Endothelial cell of umbilical vein (primary cell): ENCODE data around the gene MYL3. TPM values are rescaled to one million over a fixed set of nuclear protein-coding genes. Genes with fewer than 3 reads are reported as not detected.

Experiments used
- BruUV-seq: library from RNA; stranded (reverse); fragments of 400-500 nt; replicated peaks from 2 replicates; lab custom pipeline; 2021; lab: Mats Ljungman, UMichigan
- CTCF ChIA-PET: fragments of 300-600, 350-600 bp; sonication (Branson Sonifier 250); formaldehyde crosslinking; loops from one replicate; lab custom pipeline; 2021; ENCODE audit warnings: antibody characterized with exemption, inconsistent platforms; lab: Charles Lee
- POLR2A ChIA-PET: fragments of 300-600, 350-600 bp; sonication (Branson Sonifier 250); formaldehyde crosslinking; loops from one replicate; lab custom pipeline; 2021; ENCODE audit warnings: antibody characterized with exemption, inconsistent platforms; lab: Charles Lee
- DNase-seq: peaks from one replicate; pipeline ENCODE4 v3.0.0-alpha.2; 2011; ENCODE audit warnings: low read depth, low spot score
- FAIRE-seq: peaks from 2 replicates; lab custom pipeline; 2011; peaks lifted over from hg19 to GRCh38; lab: Jason Lieb, UNC
- H2AFZ ChIP-seq: 2 replicates; pipeline ENCODE4 v1.6.0; 2012; ENCODE audit warnings: low read depth, low read length, control low read depth, inconsistent platforms
- H3K27ac ChIP-seq: 2 replicates; pipeline ENCODE4 v1.5.1; 2011; ENCODE audit warnings: low read depth, mild to moderate bottlenecking, control low read depth, low read length, moderate library complexity; ENCODE audit not compliant: insufficient read depth
- H3K27me3 ChIP-seq, 2 experiments: 2 replicates each; pipeline versions ENCODE4 v1.6.0 to v1.6.1; 2011; ENCODE audit warnings: low read length in 2 of 2, mixed read lengths in 1 of 2; ENCODE audit not compliant: control insufficient read depth in 2 of 2, insufficient read depth in 2 of 2
- H3K36me3 ChIP-seq, 2 experiments: 2 replicates in 1 of 2; 3 replicates in 1 of 2; pipeline ENCODE4 v1.5.1; 2011; ENCODE audit warnings: low read length in 2 of 2, mild to moderate bottlenecking in 1 of 2, moderate library complexity in 1 of 2; ENCODE audit not compliant: control insufficient read depth in 2 of 2, insufficient read depth in 2 of 2; ENCODE audit errors: extremely low read depth in 1 of 2
- H3K4me1 ChIP-seq: 3 replicates; pipeline ENCODE4 v1.5.1; 2011; ENCODE audit warnings: mild to moderate bottlenecking, low read length; ENCODE audit not compliant: control insufficient read depth, insufficient read depth; ENCODE audit errors: extremely low read depth
- H3K4me2 ChIP-seq: 2 replicates; pipeline ENCODE4 v1.6.1; 2011; ENCODE audit warnings: low read length, control low read depth, mixed read lengths; ENCODE audit not compliant: insufficient read depth
- H3K4me3 ChIP-seq, 3 experiments: fragments of 200-600 bp in 1 of 3; sonication (generic), shearing (Covaris generic) in 1 of 3; replicated peaks in 1 of 3; 2 replicates each; pipeline ENCODE4 v1.5.1; 2011 to 2016; ENCODE audit warnings: control low read depth in 3 of 3, low read length in 3 of 3, mild to moderate bottlenecking in 2 of 3, inconsistent platforms in 1 of 3, low read depth in 1 of 3, moderate library complexity in 1 of 3; ENCODE audit not compliant: insufficient read depth in 1 of 3
- H3K79me2 ChIP-seq: 2 replicates; pipeline ENCODE4 v1.6.0; 2012; ENCODE audit warnings: low read length, inconsistent platforms; ENCODE audit not compliant: control insufficient read depth, insufficient read depth
- H3K9ac ChIP-seq: replicated peaks from 2 replicates; pipeline ENCODE3; 2011; ENCODE audit warnings: low read length, control low read depth; ENCODE audit not compliant: insufficient read depth; ENCODE audit errors: extremely low read depth
- H3K9me1 ChIP-seq: replicated peaks from 3 replicates; pipeline ENCODE4 v1.6.0; 2011; ENCODE audit warnings: mild to moderate bottlenecking, low read length; ENCODE audit not compliant: control insufficient read depth, insufficient read depth; ENCODE audit errors: extremely low read depth
- H3K9me3 ChIP-seq: replicated peaks from 2 replicates; pipeline ENCODE4 v1.5.1; 2012; ENCODE audit warnings: low read length, inconsistent platforms; ENCODE audit not compliant: control insufficient read depth, insufficient read depth
- H4K20me1 ChIP-seq: replicated peaks from 2 replicates; pipeline ENCODE3; 2011; ENCODE audit warnings: mild to moderate bottlenecking, low read length; ENCODE audit not compliant: control insufficient read depth, insufficient read depth; ENCODE audit errors: extremely low read depth
- EZH2 ChIP-seq: IDR thresholded peaks from 2 replicates; pipeline ENCODE4 v1.6.1; 2012; ENCODE audit warnings: borderline replicate concordance, low read depth, mild to moderate bottlenecking, moderate library complexity, low read length, inconsistent platforms; ENCODE audit not compliant: severe bottlenecking
- FOS ChIP-seq: IDR thresholded peaks from 2 replicates; pipeline ENCODE4 v1.6.1; 2011; ENCODE audit warnings: mild to moderate bottlenecking, low read length, moderate library complexity, borderline replicate concordance; ENCODE audit not compliant: insufficient read depth
- GATA2 ChIP-seq: IDR thresholded peaks from 2 replicates; pipeline ENCODE4 v1.7.0; 2011; ENCODE audit warnings: low read depth, mild to moderate bottlenecking, moderate library complexity, mixed read lengths, low read length; ENCODE audit not compliant: insufficient read length, insufficient read depth
- JUN ChIP-seq: IDR thresholded peaks from 2 replicates; pipeline ENCODE4 v1.6.1; 2011; ENCODE audit warnings: borderline replicate concordance, low read depth; ENCODE audit not compliant: insufficient read length, insufficient read depth
- MYC ChIP-seq: IDR thresholded peaks from one replicate; pipeline ENCODE4 v1.6.1; 2011; ENCODE audit warnings: mild to moderate bottlenecking, low read depth, low read length
- POLR2A ChIP-seq: IDR thresholded peaks from 2 replicates; pipeline ENCODE4 v1.6.1; 2012; ENCODE audit warnings: low read depth, mild to moderate bottlenecking, control low read depth, low read length
- POLR2AphosphoS5 ChIP-seq: IDR thresholded peaks from 2 replicates; pipeline ENCODE4 v1.6.1; 2012; ENCODE audit warnings: low read depth, mild to moderate bottlenecking, control low read depth, low read length, moderate library complexity; ENCODE audit not compliant: insufficient read depth
- dilution Hi-C: fragments of 300-500 bp; cut with MboI; formaldehyde crosslinking; loops from one replicate; pipeline ENCODE4 v1.15.0; 2019; ENCODE audit warnings: low sequenced_read_pairs; ENCODE audit not compliant: extremely low pct_ligation_motif_present
- intact Hi-C: fragments of 100-400 bp; cut with micrococcal nuclease; formaldehyde crosslinking; loops from one replicate; pipeline ENCODE4 v1.10.0; 2022
- polyA plus RNA-seq, 4 experiments: library from polyadenylated mRNA; depleted of rRNA in 3 of 4; stranded (reverse) in 3 of 4; unstranded in 1 of 4; fragments of >200 nt; gene quantifications; 2 replicates each; pipeline versions ENCODE4 v1.2.1 to v1.2.3, GENCODE V29; 2011 to 2012; ENCODE audit warnings: missing spikeins in 1 of 4
- total RNA-seq: library from RNA; stranded (reverse); gene quantifications from 2 replicates; pipeline ENCODE4 v1.2.3, GENCODE V29; 2021
- TF ChIP-seq, protein P1 (sequence below), 2 donors: IDR thresholded peaks; 1 replicate in 1 of 2; 2 replicates in 1 of 2; pipeline ENCODE4 v1.5.1; 2011; ENCODE audit warnings: low read length in 2 of 2, mild to moderate bottlenecking in 2 of 2, moderate library complexity in 2 of 2, control low read depth in 1 of 2, inconsistent platforms in 1 of 2, low read depth in 1 of 2; ENCODE audit not compliant: insufficient read depth in 1 of 2; ENCODE audit errors: extremely low read depth in 1 of 2
- TF ChIP-seq, protein P2 (sequence below): IDR thresholded peaks from 2 replicates; pipeline ENCODE4 v1.6.1; 2011; ENCODE audit not compliant: insufficient read depth, insufficient read length

The MYL3 gene
- total and polyA plus RNA-seq, 2 donors (not counting 3 experiments of a cell fraction or from before 2014, with no cell fraction given), result not detected

DNA sequence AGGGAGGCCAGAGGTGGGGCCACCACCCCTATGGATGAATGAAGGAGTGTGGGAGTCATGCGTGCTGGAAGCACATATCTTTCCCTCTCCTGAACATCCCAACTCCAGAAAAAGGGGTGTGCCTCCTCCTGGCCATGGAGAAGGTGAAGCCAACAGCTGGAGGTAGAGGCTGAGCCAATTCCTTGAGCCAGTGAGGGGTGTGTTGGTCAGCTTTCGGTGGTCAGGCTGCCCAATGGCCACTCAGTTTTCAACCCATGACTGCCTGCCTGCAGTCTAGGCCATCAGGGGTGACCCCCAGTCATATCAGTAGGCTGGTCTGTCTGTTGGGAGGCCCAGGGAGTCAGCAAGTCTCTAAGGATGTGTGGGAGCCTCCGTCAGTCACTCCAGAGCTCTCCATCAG is 27.9 kb upstream of the MYL3 start:
- no TSS peak for BruUV-seq
- Histone ChIP-seq H3K9me3 (no peaks in the 10 kb centered on the region), H4K20me1 (no peaks in the 10 kb centered on the region), H3K79me2 (no peaks in the 10 kb centered on the region), H3K4me3 (no peak overlapping the region), H3K9ac (no peak overlapping the region), H3K36me3 (no peaks in the 10 kb centered on the region), H3K4me2 (no peak overlapping the region), H3K4me1 (peaks cover 6% of the 10 kb centered on the region), H3K9me1 (no peaks in the 10 kb centered on the region), H3K27ac (no peak overlapping the region), H2AFZ (no peak overlapping the region), H3K27me3 (peaks cover 0 to 2% of the 10 kb centered on the region in 2 experiments)
- ChIA-PET POLR2A (no interaction called here), CTCF (interaction anchor here (0.9 to 2.8 kb wide), 6 partner anchors 18 to 185 kb away, joined by 3 to 8 read pairs (median 4); no protein-coding TSS in a partner anchor)
- dilution Hi-C loops (no loop called here), intact Hi-C loops (loop anchor here (10.0 kb wide), 1 partner anchor 406 kb away; no protein-coding TSS in a partner anchor)
- DNase-seq (no peak), FAIRE-seq (no peak)
- no peak for TF ChIP-seq FOS
- TF ChIP-seq, protein P1, sequence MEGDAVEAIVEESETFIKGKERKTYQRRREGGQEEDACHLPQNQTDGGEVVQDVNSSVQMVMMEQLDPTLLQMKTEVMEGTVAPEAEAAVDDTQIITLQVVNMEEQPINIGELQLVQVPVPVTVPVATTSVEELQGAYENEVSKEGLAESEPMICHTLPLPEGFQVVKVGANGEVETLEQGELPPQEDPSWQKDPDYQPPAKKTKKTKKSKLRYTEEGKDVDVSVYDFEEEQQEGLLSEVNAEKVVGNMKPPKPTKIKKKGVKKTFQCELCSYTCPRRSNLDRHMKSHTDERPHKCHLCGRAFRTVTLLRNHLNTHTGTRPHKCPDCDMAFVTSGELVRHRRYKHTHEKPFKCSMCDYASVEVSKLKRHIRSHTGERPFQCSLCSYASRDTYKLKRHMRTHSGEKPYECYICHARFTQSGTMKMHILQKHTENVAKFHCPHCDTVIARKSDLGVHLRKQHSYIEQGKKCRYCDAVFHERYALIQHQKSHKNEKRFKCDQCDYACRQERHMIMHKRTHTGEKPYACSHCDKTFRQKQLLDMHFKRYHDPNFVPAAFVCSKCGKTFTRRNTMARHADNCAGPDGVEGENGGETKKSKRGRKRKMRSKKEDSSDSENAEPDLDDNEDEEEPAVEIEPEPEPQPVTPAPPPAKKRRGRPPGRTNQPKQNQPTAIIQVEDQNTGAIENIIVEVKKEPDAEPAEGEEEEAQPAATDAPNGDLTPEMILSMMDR (IDR thresholded peaks at IDR 0.05; ENCODE audit: extremely low read depth in 1 of 2, insufficient read depth in 1 of 2, low read depth in 1 of 2, low read length in 2 of 2), result no peak
- TF ChIP-seq, protein P2, sequence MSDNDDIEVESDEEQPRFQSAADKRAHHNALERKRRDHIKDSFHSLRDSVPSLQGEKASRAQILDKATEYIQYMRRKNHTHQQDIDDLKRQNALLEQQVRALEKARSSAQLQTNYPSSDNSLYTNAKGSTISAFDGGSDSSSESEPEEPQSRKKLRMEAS, result no peak
- TF ChIP-seq EZH2, result no peak
- no peak for TF ChIP-seq MYC
- no peak for TF ChIP-seq GATA2
- TF ChIP-seq POLR2AphosphoS5, result no peak
- no peak for TF ChIP-seq POLR2A
- no peak for TF ChIP-seq JUN
